IMR-90 (cell line): ENCODE data around the gene TOMM40L.

Experiments
- BHLHE40 ChIP-seq: fragments of 150-350 bp; IDR thresholded peaks from 2 replicates; pipeline ENCODE4 v1.6.1; 2016; ENCODE audit warnings: mild to moderate bottlenecking, low read depth, low read length
- POLR2A ChIP-seq: IDR thresholded peaks from 2 replicates; pipeline ENCODE4 v1.6.1; 2012; ENCODE audit warnings: mild to moderate bottlenecking, low read depth, low read length
- RAD21 ChIP-seq: IDR thresholded peaks from 2 replicates; pipeline ENCODE4 v1.6.1; 2012; ENCODE audit warnings: low read length, improper control_type of control experiment

DNA sequence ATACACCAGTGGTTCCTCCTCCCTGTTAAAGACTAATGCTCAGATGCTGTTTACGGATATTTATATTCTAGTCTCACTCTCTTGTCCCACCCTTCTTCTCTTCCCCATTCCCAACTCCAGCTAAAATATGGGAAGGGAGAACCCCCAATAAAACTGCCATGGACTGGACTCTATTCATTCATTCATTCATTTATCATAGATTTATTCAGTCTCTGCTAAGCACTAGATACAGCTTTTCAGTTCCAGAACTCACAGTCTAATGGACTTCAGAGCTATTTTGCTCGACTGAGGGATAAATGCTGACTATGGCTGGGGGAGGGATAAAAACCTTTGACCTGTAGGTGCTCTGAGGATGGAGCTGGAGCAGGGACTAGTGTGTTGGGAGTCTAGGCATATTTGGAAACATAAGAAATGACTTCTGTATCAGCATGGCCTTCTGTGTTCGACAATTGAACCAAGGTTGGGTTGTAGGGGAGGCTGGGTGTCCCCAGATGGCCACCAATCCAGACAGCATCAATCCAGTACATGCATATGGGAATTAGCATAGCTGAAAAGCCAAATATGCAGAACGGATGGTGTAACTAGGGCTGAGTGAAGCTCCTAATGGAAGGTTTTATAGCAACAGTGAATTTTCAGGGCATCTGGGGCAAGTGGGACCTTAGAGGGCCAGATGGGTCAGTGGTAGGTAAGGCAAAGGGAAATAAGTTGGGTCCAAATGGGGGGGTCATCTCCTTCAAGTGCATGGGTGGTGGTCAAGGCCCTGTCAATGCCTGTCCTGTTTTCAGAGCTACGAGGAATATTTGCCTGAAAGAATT is 6.6 kb upstream of the TOMM40L start:
- TF ChIP-seq POLR2A (no peak), BHLHE40 (no peak), RAD21 (no peak)
